Body of pancreas (tissue), 4 donors: ENCODE results near the gene SLF2. TPM values are rescaled to one million over a fixed set of nuclear protein-coding genes. Genes with fewer than 3 reads are reported as not detected.

Experiments used
- ATAC-seq: fragments of 150-250 bp; one replicate; pipeline ENCODE4 v1.9.1; 2016
- DNase-seq, 4 donors: peaks; one replicate each; pipeline ENCODE4 v3.0.0-alpha.2; 2019
- H3K27ac ChIP-seq, 4 donors: fragments of 200-600 bp; sonication (generic); 1 replicate in 3 of 4; 2 replicates in 1 of 4; pipeline versions ENCODE4 v1.5.1 to v1.6.1; 2016 to 2019; ENCODE audit warnings: mild to moderate bottlenecking in 1 of 4, mixed read lengths in 1 of 4, moderate library complexity in 1 of 4
- H3K27me3 ChIP-seq, 2 donors: fragments of 200-600 bp; sonication (generic); one replicate each; pipeline ENCODE4 v1.6.0; 2016; ENCODE audit warnings: mild to moderate bottlenecking in 1 of 2
- H3K36me3 ChIP-seq, 2 donors: fragments of 200-600 bp; sonication (generic); replicated peaks in 1 of 2; 2 replicates each; pipeline ENCODE4 v1.5.1; 2016; ENCODE audit warnings: low read depth in 2 of 2; ENCODE audit not compliant: insufficient read depth in 1 of 2
- H3K4me1 ChIP-seq: fragments of 200-600 bp; sonication (generic); one replicate; pipeline ENCODE4 v1.6.0; 2016
- H3K4me3 ChIP-seq, 2 donors: fragments of 200-600 bp; sonication (generic); 1 replicate in 1 of 2; 2 replicates in 1 of 2; pipeline ENCODE4 v1.5.1; 2016 to 2019
- H3K9me3 ChIP-seq, 3 donors: fragments of 200-600 bp; sonication (generic); 1 replicate in 2 of 3; 2 replicates in 1 of 3; pipeline ENCODE4 v1.5.1; 2016
- POLR2A ChIP-seq, 3 donors: fragments of 450-650 bp; IDR thresholded peaks; one replicate each; pipeline ENCODE4 v1.6.1; 2016; ENCODE audit warnings: antibody characterized with exemption in 3 of 3, mild to moderate bottlenecking in 2 of 3
- WGBS, 2 donors: methylation state at CpG; one replicate each; pipeline ENCODE4 v1.1.5; 2017; 5-methylcytosine and 5-hydroxymethylcytosine counted together
- intact Hi-C: fragments of 100-400 bp; cut with DNase I; formaldehyde crosslinking; loops from one replicate; pipeline ENCODE4 v1.15.1; 2023
- total RNA-seq, 2 donors: library from RNA; depleted of rRNA; stranded (reverse); fragments of >200 nt; gene quantifications; one replicate each; pipeline ENCODE4 v1.1.0, GENCODE V29; 2016
- TF ChIP-seq, protein P1 (sequence below), 7 experiments: fragments of 450-650 bp in 4 of 7; fragments of 200-600 bp in 3 of 7; sonication (generic) in 3 of 7; IDR thresholded peaks; one replicate each; pipeline ENCODE4 v1.5.1; 2016 to 2019; ENCODE audit warnings: antibody characterized with exemption in 7 of 7

SLF2 gene
- total RNA-seq, 2 donors from 2014 or later = 16.2 to 26.7 TPM

DNA sequence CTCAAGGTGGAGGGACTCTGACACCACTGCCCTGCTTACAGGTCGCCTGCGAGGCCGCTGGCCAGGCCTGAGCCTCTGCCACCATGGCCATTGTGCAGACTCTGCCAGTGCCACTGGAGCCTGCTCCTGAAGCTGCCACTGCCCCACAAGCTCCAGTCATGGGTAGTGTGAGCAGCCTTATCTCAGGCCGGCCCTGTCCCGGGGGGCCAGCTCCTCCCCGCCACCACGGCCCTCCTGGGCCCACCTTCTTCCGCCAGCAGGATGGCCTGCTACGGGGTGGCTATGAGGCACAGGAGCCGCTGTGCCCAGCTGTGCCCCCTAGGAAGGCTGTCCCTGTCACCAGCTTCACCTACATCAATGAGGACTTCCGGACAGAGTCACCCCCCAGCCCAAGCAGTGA lies 89.7 kb downstream of the SLF2 start:
- WGBS, 2 donors = 88 to 100% methylated on average over 1 to 11 of the region's 11 CpGs
- TF ChIP-seq POLR2A (IDR thresholded peaks at IDR 0.05) = no peak
- TF ChIP-seq, protein P1, sequence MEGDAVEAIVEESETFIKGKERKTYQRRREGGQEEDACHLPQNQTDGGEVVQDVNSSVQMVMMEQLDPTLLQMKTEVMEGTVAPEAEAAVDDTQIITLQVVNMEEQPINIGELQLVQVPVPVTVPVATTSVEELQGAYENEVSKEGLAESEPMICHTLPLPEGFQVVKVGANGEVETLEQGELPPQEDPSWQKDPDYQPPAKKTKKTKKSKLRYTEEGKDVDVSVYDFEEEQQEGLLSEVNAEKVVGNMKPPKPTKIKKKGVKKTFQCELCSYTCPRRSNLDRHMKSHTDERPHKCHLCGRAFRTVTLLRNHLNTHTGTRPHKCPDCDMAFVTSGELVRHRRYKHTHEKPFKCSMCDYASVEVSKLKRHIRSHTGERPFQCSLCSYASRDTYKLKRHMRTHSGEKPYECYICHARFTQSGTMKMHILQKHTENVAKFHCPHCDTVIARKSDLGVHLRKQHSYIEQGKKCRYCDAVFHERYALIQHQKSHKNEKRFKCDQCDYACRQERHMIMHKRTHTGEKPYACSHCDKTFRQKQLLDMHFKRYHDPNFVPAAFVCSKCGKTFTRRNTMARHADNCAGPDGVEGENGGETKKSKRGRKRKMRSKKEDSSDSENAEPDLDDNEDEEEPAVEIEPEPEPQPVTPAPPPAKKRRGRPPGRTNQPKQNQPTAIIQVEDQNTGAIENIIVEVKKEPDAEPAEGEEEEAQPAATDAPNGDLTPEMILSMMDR (IDR thresholded peaks at IDR 0.05) = no peak
- peaks cover 4 to 5% of the 10 kb centered on the region in 2 donors for H3K36me3 ChIP-seq
- DNase-seq (no peak), ATAC-seq (no peak)
- H3K27ac ChIP-seq = peak overlapping the region in 2 of 4 donors; percentile 9 to 97
- no peaks in the 10 kb centered on the region for H3K27me3 ChIP-seq
- intact Hi-C loops = no loop called here
- peaks cover 41% of the 10 kb centered on the region for H3K4me1 ChIP-seq
- H3K9me3 ChIP-seq = no peaks in the 10 kb centered on the region
- no peak overlapping the region for H3K4me3 ChIP-seq

DNA sequence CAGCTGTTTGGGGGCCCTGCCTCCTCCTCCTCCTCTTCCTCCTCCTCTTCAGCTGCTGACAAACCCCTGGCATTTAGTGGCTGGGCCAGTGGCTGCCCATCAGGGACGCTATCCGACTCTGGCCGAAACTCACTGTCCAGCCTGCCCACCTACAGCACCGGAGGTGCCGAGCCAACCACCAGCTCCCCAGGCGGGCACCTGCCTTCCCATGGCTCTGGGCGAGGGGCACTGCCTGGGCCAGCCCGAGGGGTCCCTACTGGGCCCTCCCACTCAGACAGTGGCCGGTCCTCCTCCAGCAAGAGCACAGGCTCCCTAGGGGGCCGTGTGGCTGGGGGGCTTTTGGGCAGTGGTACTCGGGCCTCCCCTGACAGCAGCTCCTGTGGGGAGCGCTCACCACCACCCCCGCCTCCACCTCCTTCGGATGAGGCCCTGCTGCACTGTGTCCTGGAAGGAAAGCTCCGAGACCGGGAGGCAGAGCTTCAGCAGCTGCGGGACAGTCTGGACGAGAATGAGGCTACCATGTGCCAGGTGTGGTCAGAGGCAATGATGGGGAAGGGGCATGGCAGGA lies 91.0 kb downstream of the SLF2 start:
- peaks cover 31% of the 10 kb centered on the region for H3K4me1 ChIP-seq
- no peak for ATAC-seq
- H3K36me3 ChIP-seq = peaks cover 4 to 5% of the 10 kb centered on the region in 2 donors
- WGBS, 2 donors = 95% methylated on average over 17 of the region's 18 CpGs; no CpG with 5 or more reads in 1 of the 2 donors
- no peak overlapping the region for H3K27ac ChIP-seq
- H3K4me3 ChIP-seq = no peak overlapping the region
- H3K27me3 ChIP-seq = no peaks in the 10 kb centered on the region
- DNase-seq = no peak
- intact Hi-C loops = no loop called here
- no peaks in the 10 kb centered on the region for H3K9me3 ChIP-seq
- TF ChIP-seq, protein P1 (IDR thresholded peaks at IDR 0.05) = no peak
- no peak for TF ChIP-seq POLR2A (IDR thresholded peaks at IDR 0.05)

DNA sequence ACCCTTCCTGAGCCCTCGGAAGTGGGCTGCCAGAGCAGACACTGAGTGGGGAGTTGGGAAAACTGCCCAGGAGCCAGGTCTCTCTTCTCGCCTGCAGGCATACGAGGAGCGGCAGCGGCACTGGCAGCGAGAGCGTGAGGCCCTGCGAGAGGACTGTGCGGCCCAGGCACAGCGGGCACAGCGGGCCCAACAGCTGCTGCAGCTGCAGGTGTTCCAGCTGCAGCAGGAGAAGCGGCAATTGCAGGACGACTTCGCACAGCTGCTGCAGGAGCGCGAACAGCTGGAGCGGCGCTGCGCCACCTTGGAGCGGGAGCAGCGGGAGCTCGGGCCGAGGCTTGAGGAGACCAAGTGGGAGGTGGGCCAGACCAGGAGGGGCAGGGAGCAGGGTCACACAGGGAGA lies 92.6 kb downstream of the SLF2 start:
- no peak overlapping the region for H3K4me3 ChIP-seq
- H3K9me3 ChIP-seq = no peaks in the 10 kb centered on the region
- intact Hi-C loops = no loop called here
- peaks cover 22% of the 10 kb centered on the region for H3K4me1 ChIP-seq
- TF ChIP-seq POLR2A (IDR thresholded peaks at IDR 0.05) = no peak
- TF ChIP-seq, protein P1 (IDR thresholded peaks at IDR 0.05) = no peak
- ATAC-seq = no peak
- DNase-seq = no peak
- H3K36me3 ChIP-seq = peaks cover 4 to 5% of the 10 kb centered on the region in 2 donors
- WGBS, 2 donors = 86 to 90% methylated on average over 22 to 23 of the region's 23 CpGs
- H3K27me3 ChIP-seq = no peaks in the 10 kb centered on the region
- no peak overlapping the region for H3K27ac ChIP-seq

DNA sequence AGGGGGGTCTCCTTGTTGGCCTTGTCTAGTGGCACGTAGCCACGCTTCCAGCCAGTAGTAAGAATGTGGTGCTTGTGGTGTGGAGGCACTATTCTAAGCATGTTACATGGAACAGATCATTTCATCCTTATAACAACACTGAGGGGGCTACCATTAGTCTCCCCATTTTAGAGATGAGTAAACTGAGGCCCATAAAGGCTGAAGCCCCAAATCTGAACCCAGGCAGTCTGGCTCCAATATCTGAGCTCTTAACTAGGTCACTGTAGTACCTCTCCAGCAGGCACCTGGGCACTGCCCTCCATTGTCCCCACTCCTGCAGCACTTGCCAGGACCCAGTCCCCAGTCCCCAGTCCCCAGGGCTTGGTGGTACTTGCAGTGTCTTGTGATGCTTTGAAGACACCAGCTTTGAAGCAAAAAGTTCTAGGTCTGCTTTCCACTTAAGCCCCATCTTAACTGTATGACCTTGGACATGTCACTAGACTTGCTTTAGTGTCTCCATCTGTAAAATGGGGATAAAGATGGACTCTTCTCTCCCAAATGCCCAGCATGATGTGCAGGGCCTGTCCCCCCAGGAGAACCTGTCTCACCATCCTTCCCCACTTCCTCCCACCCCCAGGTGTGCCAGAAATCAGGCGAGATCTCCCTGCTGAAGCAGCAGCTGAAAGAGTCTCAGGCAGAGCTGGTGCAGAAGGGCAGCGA lies 93.3 kb downstream of the SLF2 start:
- intact Hi-C loops = no loop called here
- Histone ChIP-seq H3K27me3 (no peaks in the 10 kb centered on the region), H3K36me3 (peaks cover 4 to 5% of the 10 kb centered on the region in 2 donors), H3K9me3 (no peaks in the 10 kb centered on the region), H3K4me3 (no peak overlapping the region), H3K4me1 (peaks cover 15% of the 10 kb centered on the region), H3K27ac (no peak overlapping the region)
- ATAC-seq = no peak
- TF ChIP-seq, protein P1 (IDR thresholded peaks at IDR 0.05) = no peak
- 91 to 92% methylated on average over 2 to 4 of the region's 4 CpGs for WGBS, 2 donors
- no peak for DNase-seq
